OCI-LY3 (cell line): ENCODE results near the gene VEZT.

Source experiments
- H2AFZ ChIP-seq: fragments of 200-600, 300-600 bp; shearing (Covaris generic); 2 replicates; pipeline ENCODE4 v1.6.0; 2014; ENCODE audit warnings: antibody characterized with exemption, low read depth, low read length
- H3K27ac ChIP-seq: fragments of 200-600, 300-600 bp; sonication (generic); 2 replicates; pipeline ENCODE4 v1.5.1; 2014; ENCODE audit warnings: mild to moderate bottlenecking, low read length, moderate library complexity, mixed read lengths
- H3K27me3 ChIP-seq: fragments of 200-600, 300-600 bp; sonication (generic); 2 replicates; pipeline ENCODE4 v1.6.1; 2014; ENCODE audit warnings: low read depth, low read length, mixed read lengths
- H3K36me3 ChIP-seq: fragments of 200-600, 300-600 bp; sonication (generic); replicated peaks from 2 replicates; pipeline ENCODE3; 2014; ENCODE audit warnings: low read depth, low read length, mixed read lengths
- H3K4me1 ChIP-seq: fragments of 300-600, 200-600 bp; sonication (generic); 2 replicates; pipeline ENCODE4 v1.6.1; 2014; ENCODE audit warnings: low read length, mixed read lengths
- H3K4me2 ChIP-seq: fragments of 200-600, 300-600 bp; sonication (generic); 2 replicates; pipeline ENCODE4 v1.6.1; 2014; ENCODE audit warnings: low read length, mixed read lengths
- H3K4me3 ChIP-seq: fragments of 300-600, 200-600 bp; sonication (generic); 2 replicates; pipeline ENCODE4 v1.5.1; 2014; ENCODE audit warnings: antibody characterized with exemption, mild to moderate bottlenecking, low read length, moderate library complexity
- H3K79me2 ChIP-seq: fragments of 300-600, 200-600 bp; shearing (Covaris generic); 2 replicates; pipeline ENCODE4 v1.6.1; 2014; ENCODE audit warnings: mild to moderate bottlenecking, low read length, mixed read lengths
- H3K9ac ChIP-seq: fragments of 300-600, 200-600 bp; shearing (Covaris generic); 2 replicates; pipeline ENCODE4 v1.6.0; 2014; ENCODE audit warnings: mild to moderate bottlenecking, low read length, moderate library complexity
- H3K9me3 ChIP-seq: fragments of 200-600, 300-600 bp; shearing (Covaris generic); 2 replicates; pipeline ENCODE4 v1.6.1; 2014; ENCODE audit warnings: low read length, mixed read lengths; ENCODE audit not compliant: insufficient read depth
- H4K20me1 ChIP-seq: fragments of 200-600, 300-600 bp; sonication (generic); 2 replicates; pipeline ENCODE4 v1.6.1; 2016; ENCODE audit warnings: low read length, mixed read lengths; ENCODE audit not compliant: insufficient read depth
- CTCF ChIP-seq: fragments of 200-600, 300-600 bp; sonication (generic); IDR thresholded peaks from 2 replicates; pipeline ENCODE4 v1.5.1; 2014; ENCODE audit warnings: antibody characterized with exemption, low read length, low read depth
- EZH2phosphoT487 ChIP-seq: fragments of 200-600 bp; shearing (Covaris generic); IDR thresholded peaks from 2 replicates; pipeline ENCODE4 v1.6.1; 2018; ENCODE audit warnings: antibody characterized with exemption, mixed run types, low read depth

The VEZT gene

DNA sequence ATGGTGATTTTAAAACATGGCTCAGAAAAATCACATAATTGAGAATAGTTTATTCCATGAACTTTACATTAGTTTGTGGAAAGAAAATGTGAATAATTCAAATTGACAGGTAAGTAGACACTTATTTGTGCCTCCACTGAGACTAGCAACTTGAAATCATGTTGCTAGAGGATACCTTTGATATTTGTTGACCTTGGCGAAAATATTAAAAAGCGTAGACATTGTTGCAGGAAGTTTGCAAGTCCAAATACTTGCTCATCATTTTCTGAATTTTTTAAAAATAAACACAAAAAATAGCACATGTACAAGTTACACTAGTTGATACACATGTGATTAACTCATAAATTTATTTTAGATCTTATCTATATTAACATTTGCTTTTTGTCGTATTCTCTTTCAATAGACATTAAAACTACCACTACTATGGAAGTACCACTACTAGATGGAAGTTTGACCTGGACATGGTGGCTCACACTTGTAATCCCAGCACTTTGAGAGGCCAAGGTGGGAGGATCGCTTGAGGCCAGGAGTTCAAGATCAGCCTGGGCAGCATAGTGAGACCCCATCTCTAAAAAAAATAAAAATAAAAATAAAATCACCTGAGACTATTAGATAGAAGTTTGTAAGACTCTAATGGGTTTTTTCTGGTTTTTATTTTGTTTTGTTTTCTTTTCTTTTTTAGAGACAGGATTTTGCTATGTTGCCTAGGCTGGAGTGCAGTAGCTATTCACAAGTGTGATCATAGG lies 24.3 kb downstream of the VEZT start:
- TF ChIP-seq CTCF (no peak), EZH2phosphoT487 (no peak)
- no peak overlapping the region for H3K27ac ChIP-seq
- peaks cover 8% of the 10 kb centered on the region; the same call in 1 of the 2 replicates for H4K20me1 ChIP-seq
- H2AFZ ChIP-seq = no peak overlapping the region
- no peaks in the 10 kb centered on the region for H3K27me3 ChIP-seq
- no peaks in the 10 kb centered on the region for H3K9me3 ChIP-seq
- peaks cover 4% of the 10 kb centered on the region; the same call in 1 of the 2 replicates for H3K79me2 ChIP-seq
- no peak overlapping the region for H3K4me3 ChIP-seq
- H3K9ac ChIP-seq = no peak overlapping the region
- H3K4me2 ChIP-seq = no peak overlapping the region
- peaks cover 4% of the 10 kb centered on the region for H3K36me3 ChIP-seq
- 0 out of 2 replicates have a peak, but pooled peaks cover 3% of the 10 kb centered on the region for H3K4me1 ChIP-seq

- no peak for TF ChIP-seq EZH2phosphoT487
- no peak for TF ChIP-seq CTCF
- Histone ChIP-seq H3K79me2 (peaks cover 4% of the 10 kb centered on the region; the same call in 1 of the 2 replicates), H3K4me2 (no peak overlapping the region)
Observed at GRCh38 chr12:95243497-95244183, 26.0 kb downstream of the VEZT start.

DNA sequence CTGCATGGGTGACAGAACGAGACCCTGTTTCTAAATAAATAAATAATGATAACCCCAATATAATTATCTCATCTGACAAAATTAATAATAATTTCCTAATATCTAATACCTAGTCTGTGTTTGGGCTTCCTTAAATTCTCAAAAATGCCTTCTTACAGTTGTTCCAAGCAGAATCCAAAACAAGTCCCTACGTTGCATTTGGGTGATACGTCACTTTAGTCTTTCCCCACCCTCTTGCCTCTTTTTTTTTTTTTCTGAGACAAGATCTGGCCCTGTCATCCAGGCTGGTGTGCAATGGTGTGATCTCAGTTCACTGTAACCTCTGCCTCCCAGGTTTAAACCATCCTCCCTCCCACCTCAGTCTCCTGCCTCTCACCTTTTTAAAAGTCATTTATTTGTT lies 26.7 kb downstream of the VEZT start:
- Histone ChIP-seq H3K4me3 (no peak overlapping the region), H3K4me2 (no peak overlapping the region), H3K9ac (no peak overlapping the region), H4K20me1 (no peaks in the 10 kb centered on the region), H3K36me3 (peaks cover 2% of the 10 kb centered on the region), H3K27me3 (no peaks in the 10 kb centered on the region), H3K9me3 (no peaks in the 10 kb centered on the region), H3K4me1 (0 out of 2 replicates have a peak, but pooled peaks cover 3% of the 10 kb centered on the region), H2AFZ (no peak overlapping the region), H3K79me2 (peaks cover 4% of the 10 kb centered on the region; the same call in 1 of the 2 replicates), H3K27ac (no peak overlapping the region)
- TF ChIP-seq EZH2phosphoT487 = no peak
- TF ChIP-seq CTCF = no peak

More at GRCh38 chr12:95243497-95244183, 26.0 kb downstream of the VEZT start:
- H3K4me3 ChIP-seq = no peak overlapping the region
- H3K9me3 ChIP-seq = no peaks in the 10 kb centered on the region
- H4K20me1 ChIP-seq = no peaks in the 10 kb centered on the region
- 0 out of 2 replicates have a peak, but pooled peaks cover 3% of the 10 kb centered on the region for H3K4me1 ChIP-seq
- H3K9ac ChIP-seq = no peak overlapping the region
- no peak overlapping the region for H3K27ac ChIP-seq
- peaks cover 2% of the 10 kb centered on the region for H3K36me3 ChIP-seq
- H2AFZ ChIP-seq = no peak overlapping the region
- no peaks in the 10 kb centered on the region for H3K27me3 ChIP-seq

DNA sequence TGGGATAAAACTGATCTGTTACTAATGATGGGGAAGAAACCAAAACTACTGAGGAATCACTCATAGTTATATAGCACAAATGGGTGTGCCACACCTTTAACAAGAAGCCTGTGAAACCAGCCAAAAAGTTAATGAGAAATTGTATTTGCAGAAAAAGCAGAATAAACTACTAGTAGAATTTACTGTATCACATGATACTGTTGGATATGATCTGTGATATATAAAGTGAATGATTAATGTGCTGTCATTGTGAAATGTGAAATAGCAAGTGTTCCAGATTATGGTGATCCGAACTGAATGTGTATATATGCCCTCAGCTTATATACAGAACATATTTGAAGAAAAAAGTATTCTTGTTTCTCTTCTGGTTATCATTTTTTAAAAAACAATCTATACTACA lies 30.5 kb downstream of the VEZT start:
- Histone ChIP-seq H3K9me3 (no peaks in the 10 kb centered on the region), H3K36me3 (peaks cover 8% of the 10 kb centered on the region), H3K79me2 (no peaks in the 10 kb centered on the region), H3K4me2 (no peak overlapping the region), H4K20me1 (peaks cover 3% of the 10 kb centered on the region; the same call in 1 of the 2 replicates), H3K9ac (no peak overlapping the region), H3K27ac (no peak overlapping the region), H3K4me1 (no peaks in the 10 kb centered on the region), H3K27me3 (no peaks in the 10 kb centered on the region), H3K4me3 (no peak overlapping the region), H2AFZ (no peak overlapping the region)
- TF ChIP-seq EZH2phosphoT487 (no peak), CTCF (no peak)
